Stimulated activated CD8-positive, alpha-beta memory T cell treated with anti-CD3 and anti-CD28 coated beads, Interleukin-12 subunit alpha, Interleukin-12 subunit beta, amount 100 ng/mL, for 24 hours (primary cell): ENCODE measurements around the gene TP53RK.

Experiments used
- DNase-seq: peaks from one replicate; pipeline ENCODE4 v3.0.0-alpha.2; 2020; ENCODE audit errors: extremely low read depth

TP53RK gene

GRCh38 chr20:46638134-46638897 lies 50.9 kb downstream of the TP53RK start:
- DNase-seq = no peak

DNA sequence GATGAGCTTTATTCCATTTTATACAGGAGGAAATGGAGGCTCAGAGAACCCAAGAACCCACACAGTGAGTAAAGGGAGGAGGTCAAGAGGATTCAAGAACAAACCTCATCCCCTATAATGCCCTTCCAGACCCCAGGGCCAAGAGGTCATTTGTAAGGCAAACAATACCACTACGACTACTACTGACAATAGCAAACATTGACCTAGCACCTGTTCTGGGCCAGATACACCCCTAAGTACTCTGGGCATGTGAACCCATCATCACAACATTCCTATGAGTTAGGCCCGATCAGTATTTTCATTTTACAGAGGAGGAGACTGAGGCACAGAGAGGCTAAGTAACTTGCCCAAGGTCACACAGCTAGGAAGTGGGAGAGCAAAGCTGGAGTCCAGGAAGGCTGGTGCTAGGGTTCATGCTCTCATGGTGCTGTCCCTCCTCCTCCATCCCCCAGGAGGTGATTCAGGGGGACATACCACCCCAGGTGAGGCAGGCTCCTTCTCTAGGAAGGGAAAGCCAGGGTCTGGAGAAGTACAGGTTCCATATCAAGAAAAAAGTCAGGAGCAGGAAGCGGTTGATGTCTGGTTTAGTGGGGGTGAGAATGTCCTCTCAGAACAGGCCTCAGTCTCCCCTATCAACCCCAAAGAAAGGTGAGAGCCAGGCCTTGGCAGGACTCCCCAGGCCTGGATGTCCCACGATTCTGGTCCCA lies 51.7 kb downstream of the TP53RK start:
- no peak for DNase-seq

DNA sequence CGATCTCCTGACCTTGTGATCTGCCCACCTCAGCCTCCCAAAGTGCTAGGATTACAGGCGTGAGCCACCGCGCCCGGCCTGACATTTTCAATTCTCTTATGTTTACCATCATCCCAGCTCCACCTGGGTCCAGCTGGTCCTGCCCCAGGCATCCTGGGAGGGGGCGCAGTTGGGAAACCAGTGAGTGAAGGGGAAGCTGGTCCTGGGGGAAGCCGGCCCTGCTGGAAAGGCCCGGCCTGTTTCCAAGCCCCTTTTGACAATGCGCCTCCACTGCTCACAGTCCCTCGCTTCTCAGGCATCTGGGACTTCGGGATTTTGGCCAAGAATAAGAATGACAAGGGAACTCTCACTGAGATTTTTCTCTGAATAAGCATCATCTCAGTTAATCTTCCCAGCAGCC lies 52.2 kb downstream of the TP53RK start:
- DNase-seq = no peak

- no peak for DNase-seq
Observed at GRCh38 chr20:46636514-46636913, 52.7 kb downstream of the TP53RK start.

DNA sequence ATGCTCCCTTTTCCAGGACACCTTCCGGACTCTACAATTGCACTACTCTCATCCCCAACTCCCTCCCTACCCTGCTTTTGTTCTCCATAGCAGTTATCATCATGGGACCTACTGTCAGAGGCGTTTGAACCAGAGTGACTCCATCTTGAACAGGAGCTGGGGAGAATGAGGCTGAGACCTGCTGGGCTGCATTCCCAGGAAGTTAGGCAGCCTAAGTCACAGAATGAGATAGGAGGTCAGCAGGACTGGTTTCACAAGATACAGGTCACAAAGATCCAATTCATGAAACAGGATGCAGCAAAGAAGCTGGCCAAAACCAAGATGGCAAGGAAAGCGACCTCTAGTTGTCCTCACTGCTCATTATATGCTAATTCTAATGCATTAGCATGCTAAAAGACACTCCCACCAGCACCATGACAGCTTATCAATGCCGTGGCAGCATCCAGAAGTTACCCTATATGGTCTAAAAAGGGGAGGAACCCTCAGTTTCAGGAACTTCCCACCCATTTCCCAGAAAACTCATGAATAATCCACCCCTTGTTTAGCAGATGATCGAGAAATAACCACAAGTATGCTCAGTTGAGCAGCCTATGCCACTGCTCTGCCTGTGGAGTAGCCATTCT lies 53.6 kb downstream of the TP53RK start:
- DNase-seq = no peak

- DNase-seq = no peak
Observed at GRCh38 chr20:46634528-46634927, 54.7 kb downstream of the TP53RK start.
